RPMI8226 (cell line): ENCODE results near the gene STKLD1.

Source experiments
- DNase-seq: peaks from one replicate; pipeline ENCODE4 v3.0.0-alpha.2; 2015

Gene STKLD1

GRCh38 chr9:133449760-133450159 is 73.6 kb downstream of the STKLD1 start:
- peak; percentile 46 for DNase-seq

- peak; percentile 49 for DNase-seq
These were observed 75.7 kb downstream of the STKLD1 start for GRCh38 chr9:133451865-133452264.

- DNase-seq: no peak
These were observed 76.4 kb downstream of the STKLD1 start for GRCh38 chr9:133452562-133452961.

GRCh38 chr9:133453651-133454050 is 77.5 kb downstream of the STKLD1 start:
- no peak for DNase-seq

- DNase-seq: no peak
These were observed 78.2 kb downstream of the STKLD1 start for GRCh38 chr9:133454325-133454724.

GRCh38 chr9:133454943-133455673 is 78.9 kb downstream of the STKLD1 start:
- DNase-seq: no peak
